Fibroblast of skin of abdomen (primary cell): ENCODE measurements around the gene LPIN1.
A peak's percentile ranks its signal among the peaks of the same experiment; 100 is the strongest.
"Not testable (repeated sequence)": the region's sequence is repeated elsewhere in the genome, so short reads cannot be mapped to it uniquely, and the experiment has no call there.

Experiments
- DNase-seq: peaks from one replicate; pipeline ENCODE4 v3.0.0-alpha.2; 2013

The LPIN1 gene

GRCh38 chr2:11743846-11744553 lies 2.4 kb upstream of the LPIN1 start:
- DNase-seq = peak; percentile 100

- DNase-seq = peak; percentile 45
These were observed 1.6 kb upstream of the LPIN1 start for GRCh38 chr2:11744631-11745394.

- DNase-seq = no peak
These were observed 638 bp upstream of the LPIN1 start for GRCh38 chr2:11745613-11746375.

- DNase-seq = no peak
These were observed 501 bp downstream of the LPIN1 start for GRCh38 chr2:11746807-11747459.

GRCh38 chr2:11748018-11748860 lies 1.8 kb downstream of the LPIN1 start:
- DNase-seq = no peak

GRCh38 chr2:11748861-11749645 lies 2.6 kb downstream of the LPIN1 start:
- no peak for DNase-seq

- DNase-seq = no peak
These were observed 3.4 kb downstream of the LPIN1 start for GRCh38 chr2:11749646-11750349.

- DNase-seq = peak; percentile 37
These were observed 4.0 kb downstream of the LPIN1 start for GRCh38 chr2:11750422-11750821.

- DNase-seq = no peak
These were observed 4.5 kb downstream of the LPIN1 start for GRCh38 chr2:11750917-11751316.

- DNase-seq = no peak
These were observed 6.5 kb downstream of the LPIN1 start for GRCh38 chr2:11752906-11753305.

GRCh38 chr2:11753452-11753885 lies 7.0 kb downstream of the LPIN1 start:
- no peak for DNase-seq

- peak; percentile 28 for DNase-seq
These were observed 7.7 kb downstream of the LPIN1 start for GRCh38 chr2:11753886-11754699.

- no peak for DNase-seq
These were observed 8.2 kb downstream of the LPIN1 start for GRCh38 chr2:11754700-11755015.

- DNase-seq = no peak
These were observed 10.7 kb downstream of the LPIN1 start for GRCh38 chr2:11757101-11757500.

GRCh38 chr2:11758187-11758586 lies 11.8 kb downstream of the LPIN1 start:
- no peak for DNase-seq

- no peak for DNase-seq
These were observed 12.2 kb downstream of the LPIN1 start for GRCh38 chr2:11758647-11759046.

GRCh38 chr2:11759182-11759975 lies 12.9 kb downstream of the LPIN1 start:
- DNase-seq = not testable (repeated sequence)

GRCh38 chr2:11761259-11761658 lies 14.8 kb downstream of the LPIN1 start:
- no peak for DNase-seq

- no peak for DNase-seq
These were observed 15.6 kb downstream of the LPIN1 start for GRCh38 chr2:11762031-11762430.
